Fibroblast of mammary gland (primary cell): ENCODE results near the gene HIGD2A.
A peak's percentile ranks its signal among the peaks of the same experiment; 100 is the strongest.

ENCODE experiments used
- DNase-seq: peaks from one replicate; pipeline ENCODE4 v3.0.0-alpha.2; 2010; ENCODE audit warnings: low read depth
- H3K4me3 ChIP-seq: 2 replicates; pipeline ENCODE4 v1.5.1; 2011; ENCODE audit warnings: low read depth, mild to moderate bottlenecking, low read length, moderate library complexity; ENCODE audit not compliant: control insufficient read depth
- CTCF ChIP-seq: conservative IDR thresholded peaks from 2 replicates; pipeline ENCODE4 v1.5.1; 2011; ENCODE audit warnings: low read depth, low read length, inconsistent platforms; ENCODE audit not compliant: control insufficient read depth, insufficient read depth

HIGD2A gene

GRCh38 chr5:176425138-176425537 is 36.6 kb downstream of the HIGD2A start:
- no peak for TF ChIP-seq CTCF
- no peak overlapping the region for H3K4me3 ChIP-seq
- no peak for DNase-seq

DNA sequence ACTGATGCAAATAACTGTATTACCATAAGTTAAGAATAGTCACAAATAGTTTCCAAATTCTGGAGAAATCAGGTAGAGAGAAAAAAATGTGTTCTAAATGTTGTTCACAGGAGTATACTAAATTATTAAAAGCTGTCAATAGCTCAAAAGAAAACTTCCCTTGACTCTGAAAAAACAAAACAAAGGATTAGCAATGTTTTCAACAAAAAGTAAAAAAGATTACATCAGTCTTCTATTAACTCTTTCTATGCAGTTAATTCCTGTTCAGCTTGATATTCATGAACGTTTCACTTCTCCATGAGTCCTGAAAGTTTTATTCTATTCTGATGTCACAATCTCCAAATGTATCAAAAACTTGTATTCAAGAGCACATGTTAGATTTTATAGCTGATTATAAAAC is 37.2 kb downstream of the HIGD2A start:
- H3K4me3 ChIP-seq, result no peak overlapping the region
- DNase-seq, result no peak
- no peak for TF ChIP-seq CTCF

- TF ChIP-seq CTCF, result no peak
- no peak for DNase-seq
- H3K4me3 ChIP-seq, result no peak overlapping the region
Measured at GRCh38 chr5:176426876-176427275, 38.3 kb downstream of the HIGD2A start.

DNA sequence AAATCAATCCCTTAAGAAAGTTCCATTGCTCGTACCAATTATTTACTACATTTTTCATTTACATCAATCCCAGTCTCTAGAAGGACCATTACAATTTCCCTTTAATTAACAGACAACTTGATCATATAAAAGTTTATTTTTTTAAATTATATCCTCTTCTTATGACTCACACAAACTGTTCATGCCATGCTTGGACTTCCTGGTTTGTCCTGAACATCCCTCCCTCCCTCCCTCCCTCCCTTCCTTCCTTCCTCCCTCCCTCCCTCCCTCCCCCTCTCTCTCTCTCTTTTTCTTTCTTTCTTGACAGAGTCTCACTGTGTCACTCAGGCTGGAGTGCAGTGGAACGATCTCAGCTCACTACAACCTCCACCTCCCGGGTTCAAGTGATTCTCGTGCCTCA is 39.4 kb downstream of the HIGD2A start:
- H3K4me3 ChIP-seq, result no peak overlapping the region
- peak; percentile 55 for DNase-seq
- no peak for TF ChIP-seq CTCF

GRCh38 chr5:176429972-176430371 is 41.4 kb downstream of the HIGD2A start:
- no peak for DNase-seq
- no peak for TF ChIP-seq CTCF
- no peak overlapping the region for H3K4me3 ChIP-seq

DNA sequence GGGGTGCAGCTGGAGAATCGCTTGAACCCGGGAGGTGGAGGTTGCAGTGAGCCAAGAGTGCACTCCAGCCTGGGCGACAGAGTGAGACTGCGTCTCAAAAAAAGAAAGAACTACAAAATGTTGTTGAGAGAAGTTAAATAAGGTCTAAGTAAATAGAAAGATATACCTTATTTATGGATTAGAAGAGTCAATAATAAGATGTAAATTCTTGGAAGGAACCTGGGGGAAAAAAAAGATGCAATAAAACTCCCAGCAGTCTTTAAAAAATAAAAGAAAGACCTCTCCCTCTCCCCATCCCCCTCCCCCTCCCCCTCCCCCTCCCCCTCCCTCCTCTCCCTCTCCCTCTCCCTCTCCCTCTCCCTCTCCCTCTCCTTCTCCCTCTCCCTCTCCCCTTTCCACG is 44.2 kb downstream of the HIGD2A start:
- no peak overlapping the region for H3K4me3 ChIP-seq
- TF ChIP-seq CTCF, result no peak
- DNase-seq, result no peak

DNA sequence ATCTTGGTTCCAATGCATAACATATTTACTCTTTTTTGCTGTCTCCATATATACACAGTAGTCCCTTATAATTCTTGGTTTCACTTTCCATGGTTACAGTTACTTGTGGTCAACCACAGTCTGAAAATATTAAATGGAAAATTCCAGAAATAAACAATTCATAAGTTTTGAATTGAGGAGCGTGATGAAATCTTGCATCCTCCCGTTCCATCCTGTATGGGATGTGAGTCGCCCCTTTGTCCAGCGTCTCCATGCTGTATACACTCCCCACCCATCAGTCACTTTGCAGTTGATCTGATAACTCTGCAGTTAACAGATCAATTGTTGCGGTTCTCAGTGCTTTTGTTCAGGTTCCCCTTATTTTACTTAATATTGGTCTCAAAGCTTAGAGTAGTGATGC is 48.1 kb downstream of the HIGD2A start:
- DNase-seq, result peak; percentile 52
- TF ChIP-seq CTCF, result no peak
- no peak overlapping the region for H3K4me3 ChIP-seq
